ENCODE results near the gene ERH. TPM values are rescaled to one million over a fixed set of nuclear protein-coding genes. Genes with fewer than 3 reads are reported as not detected.

Gene ERH
- total RNA-seq, 1 experiment from 2014 or later, result 222 TPM

- in situ Hi-C loops (cut with HindIII; ENCODE audit: low pct_unique_long_range_greater_than_20kb, low sequenced_read_pairs), result no loop called here
Observed at GRCh38 chr14:69363055-69363454, 35.0 kb downstream of the ERH start.

DNA sequence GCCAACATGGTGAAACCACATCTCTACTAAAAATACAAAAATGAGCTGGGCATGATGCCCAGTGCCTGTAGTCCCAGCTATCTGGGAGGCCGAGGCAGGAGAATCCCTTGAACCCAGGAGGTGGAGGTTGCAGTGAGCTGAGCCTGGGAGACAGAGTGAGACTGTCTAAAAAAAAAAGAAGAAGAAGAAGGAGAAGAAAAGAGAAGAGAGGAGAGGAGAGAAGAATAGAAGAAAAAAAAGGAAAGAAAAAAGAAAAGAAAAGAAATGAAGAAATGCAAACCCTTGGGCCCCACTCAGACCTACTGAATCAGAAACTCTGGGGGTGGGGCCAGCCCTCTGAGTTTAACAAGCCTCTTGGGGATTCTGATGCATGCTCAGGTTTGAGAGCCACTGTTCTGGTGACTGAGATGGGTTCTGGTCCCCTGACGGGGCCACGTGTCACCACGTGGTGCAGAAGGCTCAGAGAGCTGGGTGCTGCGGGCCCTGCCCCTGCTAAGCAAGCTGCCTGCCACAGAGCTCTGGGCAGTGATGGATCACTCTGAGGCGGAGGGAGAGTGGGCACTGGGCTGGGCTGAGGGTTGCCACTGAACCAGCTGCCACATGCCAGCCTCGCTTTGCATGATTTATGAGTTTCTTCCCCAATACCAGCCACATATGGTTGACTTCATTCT lies 37.5 kb downstream of the ERH start:
- TF ChIP-seq TCF7L2 (IDR thresholded peaks at IDR 0.05; ENCODE audit: low read depth, low read length) (no peak), POLR2AphosphoS5 (IDR thresholded peaks at IDR 0.05; ENCODE audit: low read depth, low read length) (no peak), CTCF (IDR thresholded peaks at IDR 0.05) (no peak)
- intact Hi-C loops (cut with micrococcal nuclease; ENCODE audit: unreplicated experiment) (no loop called here), in situ Hi-C loops (cut with HindIII; ENCODE audit: low pct_unique_long_range_greater_than_20kb, low sequenced_read_pairs) (no loop called here)
- no peak overlapping the region for H3K27ac ChIP-seq (ENCODE audit: low read length)
- ATAC-seq, result no peak
- POLR2A ChIA-PET, result no interaction called here
- no peak for DNase-seq (ENCODE audit: low read depth, low spot score)
- no TSS peak for BruUV-seq (replicated peaks)
- H3K9me3 ChIP-seq (ENCODE audit: control insufficient read depth, insufficient read depth, low read depth, low read length), result no peaks in the 10 kb centered on the region
- H3K36me3 ChIP-seq (ENCODE audit: control insufficient read depth, insufficient read depth, low read length), result no peaks in the 10 kb centered on the region
- CTCF ChIA-PET, result no interaction called here
- no peaks in the 10 kb centered on the region for H3K4me1 ChIP-seq (ENCODE audit: control insufficient read depth, insufficient read depth, low read length)
- H3K27me3 ChIP-seq (ENCODE audit: control insufficient read depth, insufficient read depth, low read length), result no peaks in the 10 kb centered on the region
- H3K4me3 ChIP-seq (ENCODE audit: low read depth in 2 of 2, low read length in 2 of 2), result no peak overlapping the region

More at GRCh38 chr14:69363055-69363454, 35.0 kb downstream of the ERH start:
- CTCF ChIA-PET, result interaction anchor here (0.7 to 0.9 kb wide), 2 partner anchors 39 to 106 kb away, joined by 3 to 4 read pairs; no protein-coding TSS in a partner anchor
- Histone ChIP-seq H3K4me3 (ENCODE audit: low read depth in 2 of 2, low read length in 2 of 2) (no peak overlapping the region), H3K27me3 (ENCODE audit: control insufficient read depth, insufficient read depth, low read length) (no peaks in the 10 kb centered on the region), H3K36me3 (ENCODE audit: control insufficient read depth, insufficient read depth, low read length) (no peaks in the 10 kb centered on the region), H3K27ac (ENCODE audit: low read length) (no peak overlapping the region), H3K4me1 (ENCODE audit: control insufficient read depth, insufficient read depth, low read length) (no peaks in the 10 kb centered on the region), H3K9me3 (ENCODE audit: control insufficient read depth, insufficient read depth, low read depth, low read length) (no peaks in the 10 kb centered on the region)
- POLR2A ChIA-PET, result no interaction called here
- peak; percentile 77 for ATAC-seq
- BruUV-seq (replicated peaks), result no TSS peak
- DNase-seq (ENCODE audit: low read depth, low spot score), result no peak
- TF ChIP-seq CTCF (IDR thresholded peaks at IDR 0.05), result no peak; the same call in 1 of the 2 replicates
- no peak for TF ChIP-seq REST (IDR thresholded peaks at IDR 0.05; ENCODE audit: insufficient read depth in 1 of 2, low read depth in 2 of 2, low read length in 1 of 2)
- no peak for TF ChIP-seq POLR2AphosphoS5 (IDR thresholded peaks at IDR 0.05; ENCODE audit: low read depth, low read length)
- TF ChIP-seq SIN3A (IDR thresholded peaks at IDR 0.05; ENCODE audit: borderline replicate concordance, insufficient read depth, low read depth, low read length), result no peak
- TF ChIP-seq TCF7L2 (IDR thresholded peaks at IDR 0.05; ENCODE audit: low read depth, low read length), result no peak
- intact Hi-C loops (cut with micrococcal nuclease; ENCODE audit: unreplicated experiment), result no loop called here

Measured in Panc1 (cell line).